GM20431 (cell line): ENCODE measurements around the gene NXPE2.
"Not testable (repeated sequence)": the region's sequence is repeated elsewhere in the genome, so short reads cannot be mapped to it uniquely, and the experiment has no call there.

ENCODE experiments used
- in situ Hi-C: fragments of 300-500 bp; cut with MseI, MboI; formaldehyde crosslinking; loops from one replicate; pipeline ENCODE4 v1.15.0; 2020; ENCODE audit warnings: low sequenced_read_pairs; ENCODE audit not compliant: unreplicated experiment

NXPE2 gene

GRCh38 chr11:114678125-114679036 lies at the start of gene NXPE2:
Gene NXPE2 (plus strand): TSS chr11:114678527. CDS start chr11:114678576, 49 bp downstream.
- in situ Hi-C loops, result no loop called here

- in situ Hi-C loops, result not testable (repeated sequence)
Measured at GRCh38 chr11:114631445-114631965, 46.8 kb upstream of the NXPE2 start.

- in situ Hi-C loops, result not testable (repeated sequence)
Measured at GRCh38 chr11:114639440-114639839, 38.9 kb upstream of the NXPE2 start.

GRCh38 chr11:114650661-114651060 lies 27.7 kb upstream of the NXPE2 start:
- in situ Hi-C loops, result no loop called here

GRCh38 chr11:114651145-114651718 lies 27.1 kb upstream of the NXPE2 start:
- in situ Hi-C loops, result no loop called here

DNA sequence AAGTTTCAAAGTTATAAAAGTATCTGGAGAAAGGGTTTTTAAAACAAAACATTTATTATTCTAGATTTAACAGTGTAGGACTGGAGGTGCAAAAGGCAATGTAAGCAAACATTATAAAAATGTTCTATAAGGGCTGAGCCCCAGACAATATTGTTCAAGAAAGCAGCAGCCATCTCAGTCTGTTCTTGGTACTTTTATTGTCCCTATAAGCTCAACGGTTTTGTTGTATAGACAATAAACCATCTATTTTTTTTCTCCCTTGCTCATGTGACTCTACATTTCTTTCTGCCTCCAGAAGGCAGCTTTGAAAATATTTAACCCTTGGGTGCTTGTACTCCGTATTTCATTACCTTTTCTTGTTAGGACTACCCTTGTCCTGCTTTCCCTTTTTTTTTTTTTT lies 25.2 kb upstream of the NXPE2 start:
- in situ Hi-C loops, result no loop called here

GRCh38 chr11:114664641-114665040 lies 13.7 kb upstream of the NXPE2 start:
- in situ Hi-C loops, result no loop called here

- in situ Hi-C loops, result no loop called here
Measured at GRCh38 chr11:114666760-114667159, 11.6 kb upstream of the NXPE2 start.

DNA sequence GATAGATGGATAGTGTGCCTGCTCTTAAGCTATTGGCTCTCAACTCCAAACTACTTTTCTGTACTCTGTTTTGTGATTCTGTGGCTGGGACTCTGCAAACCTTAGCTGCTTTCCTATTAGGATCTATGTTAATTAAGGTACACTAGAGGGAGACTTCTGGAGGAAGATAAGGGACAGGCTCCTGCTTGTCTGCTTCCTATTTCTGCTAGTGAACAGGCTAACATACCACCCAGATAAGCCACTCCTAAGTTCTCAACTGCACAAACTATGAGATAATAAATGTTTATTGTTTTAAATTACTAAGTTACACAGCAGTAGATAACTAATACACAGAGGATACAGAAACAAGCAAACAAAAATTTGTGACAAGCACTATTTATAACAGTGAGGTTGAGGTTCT lies 10.2 kb upstream of the NXPE2 start:
- in situ Hi-C loops, result no loop called here

GRCh38 chr11:114673661-114674060 lies 4.7 kb upstream of the NXPE2 start:
- in situ Hi-C loops, result no loop called here

DNA sequence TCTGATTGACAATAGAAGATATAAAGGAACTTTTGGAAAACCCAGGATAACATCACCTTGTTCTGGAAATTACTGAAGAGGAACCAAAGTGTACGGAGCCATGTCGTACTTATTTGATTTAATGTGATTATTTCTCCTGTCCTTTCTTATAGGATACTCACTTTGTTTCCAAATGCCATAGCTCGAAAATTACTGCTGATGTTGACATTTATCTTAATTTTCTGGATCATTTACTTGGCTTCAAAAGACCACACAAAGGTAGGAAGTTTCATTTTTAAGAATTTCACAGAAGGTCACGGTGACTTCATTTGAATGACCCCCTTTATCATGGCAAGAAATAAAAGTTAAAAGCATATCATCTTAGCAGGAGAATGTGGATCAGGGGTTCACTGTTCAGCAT lies 1.2 kb downstream of the NXPE2 start:
- in situ Hi-C loops, result no loop called here

DNA sequence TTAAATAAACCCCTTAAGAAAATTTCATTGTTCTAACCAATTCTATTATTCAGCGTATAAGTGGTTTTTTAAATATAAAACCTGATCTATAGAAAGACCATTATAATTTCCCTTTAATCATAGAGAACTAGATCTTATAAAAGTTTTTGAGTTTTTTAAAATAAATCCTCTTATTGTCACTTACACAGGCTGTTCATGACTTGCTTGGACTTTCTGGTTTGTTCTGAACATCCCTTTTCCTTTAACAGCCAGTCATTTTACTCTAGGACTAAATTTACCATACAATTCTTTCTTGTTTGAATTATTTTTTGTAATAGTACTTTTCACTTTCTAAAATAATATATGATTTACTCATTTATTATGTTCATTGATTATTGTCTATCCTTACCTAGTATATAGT lies 4.7 kb downstream of the NXPE2 start:
- in situ Hi-C loops, result no loop called here

DNA sequence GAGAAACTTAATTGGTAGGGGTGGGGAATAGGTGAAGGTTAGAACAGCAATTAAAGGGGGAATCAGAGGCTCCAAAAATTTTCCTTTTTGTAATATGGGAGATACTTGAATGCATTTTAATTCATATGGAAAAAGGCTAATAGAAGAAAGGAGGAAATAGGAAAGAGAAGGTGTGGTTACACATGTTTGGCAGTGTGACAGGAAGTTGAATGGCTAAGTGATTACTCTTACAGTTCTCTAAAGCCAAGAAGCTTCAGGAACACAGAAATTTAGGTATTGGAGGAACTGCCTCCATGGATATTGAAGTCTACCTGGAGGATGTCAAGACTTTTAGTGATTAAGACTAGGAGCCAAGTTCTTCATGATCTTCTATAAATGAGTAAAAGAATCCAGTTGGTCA lies 6.3 kb downstream of the NXPE2 start:
- in situ Hi-C loops, result no loop called here

GRCh38 chr11:114685097-114685496 lies 6.8 kb downstream of the NXPE2 start:
- in situ Hi-C loops, result no loop called here

DNA sequence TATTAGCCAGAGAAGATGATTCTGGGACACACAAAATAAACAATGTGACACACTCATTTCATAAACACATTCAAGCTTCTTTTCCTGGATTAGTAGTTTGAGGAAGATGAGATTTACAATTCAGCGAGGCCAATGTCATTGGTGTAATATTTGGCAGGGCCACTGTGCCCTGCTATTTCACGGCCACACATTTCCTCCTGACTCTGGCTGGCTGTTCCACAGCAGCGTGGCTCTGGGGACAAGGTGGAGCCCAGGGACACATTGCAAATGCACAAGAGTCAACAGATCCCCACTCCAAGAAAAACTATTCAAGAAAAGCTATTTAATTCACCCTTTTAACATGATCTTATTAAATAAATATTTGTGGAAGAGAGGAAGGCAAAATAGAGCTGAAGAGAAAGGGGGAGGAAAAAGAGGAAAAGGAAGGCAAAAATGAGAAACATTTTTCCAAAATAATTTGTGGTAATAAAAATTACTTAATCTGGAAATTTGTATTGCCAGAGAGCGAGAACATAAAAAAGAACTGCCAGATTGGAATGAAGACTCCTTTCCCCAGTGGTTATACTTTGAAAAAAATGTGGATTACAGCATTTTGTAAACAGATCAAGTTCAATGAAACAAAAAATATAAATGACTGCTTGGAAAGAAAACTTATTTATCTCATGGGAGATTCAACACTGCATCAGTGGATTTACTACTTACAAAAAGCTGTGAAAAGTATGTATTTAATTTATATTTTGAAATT lies 27.1 kb downstream of the NXPE2 start:
- in situ Hi-C loops, result no loop called here

DNA sequence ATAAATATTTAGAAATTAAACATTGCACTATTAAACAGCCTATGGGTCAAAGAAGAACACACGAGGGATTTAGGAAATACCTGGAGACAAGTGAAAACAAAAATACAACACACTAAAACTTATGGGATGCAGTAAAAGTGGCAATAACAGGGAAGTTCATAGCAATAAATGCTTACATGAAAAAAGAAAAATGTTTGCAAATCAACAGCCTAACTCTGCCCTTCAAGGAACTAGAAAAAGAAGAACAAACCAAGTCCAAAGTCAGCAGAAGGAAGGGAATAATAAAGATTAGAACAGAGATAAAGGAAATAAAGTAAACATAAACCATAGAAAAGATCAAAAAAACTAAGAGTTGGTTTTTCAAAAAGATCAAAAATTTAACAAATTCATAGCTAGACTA lies 31.6 kb downstream of the NXPE2 start:
- in situ Hi-C loops, result no loop called here

DNA sequence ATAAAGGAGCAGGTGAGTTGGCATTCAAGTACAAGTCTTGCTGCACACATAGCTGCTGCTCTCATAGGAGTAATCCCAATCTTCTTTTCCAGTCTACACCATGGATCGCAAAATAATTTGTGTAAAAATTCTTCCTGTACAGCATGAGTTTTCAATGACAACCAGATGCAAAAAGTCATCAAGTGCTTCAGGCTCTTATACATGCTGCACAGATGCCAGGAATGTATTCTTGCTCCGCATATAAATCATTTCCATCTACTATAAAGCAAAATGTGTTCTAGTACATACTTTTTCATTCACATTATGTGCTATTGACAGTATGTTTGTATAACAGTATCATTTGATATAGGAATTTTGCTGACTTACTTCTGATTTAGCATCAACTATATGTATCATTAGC lies 35.4 kb downstream of the NXPE2 start:
- in situ Hi-C loops, result no loop called here

- in situ Hi-C loops, result no loop called here
Measured at GRCh38 chr11:114719562-114719961, 41.2 kb downstream of the NXPE2 start.

- in situ Hi-C loops, result no loop called here
Measured at GRCh38 chr11:114724916-114725524, 46.7 kb downstream of the NXPE2 start.

GRCh38 chr11:114725623-114726022 lies 47.3 kb downstream of the NXPE2 start:
- in situ Hi-C loops, result no loop called here
